ENCODE data around the gene RHBDD3.

Gene RHBDD3

DNA sequence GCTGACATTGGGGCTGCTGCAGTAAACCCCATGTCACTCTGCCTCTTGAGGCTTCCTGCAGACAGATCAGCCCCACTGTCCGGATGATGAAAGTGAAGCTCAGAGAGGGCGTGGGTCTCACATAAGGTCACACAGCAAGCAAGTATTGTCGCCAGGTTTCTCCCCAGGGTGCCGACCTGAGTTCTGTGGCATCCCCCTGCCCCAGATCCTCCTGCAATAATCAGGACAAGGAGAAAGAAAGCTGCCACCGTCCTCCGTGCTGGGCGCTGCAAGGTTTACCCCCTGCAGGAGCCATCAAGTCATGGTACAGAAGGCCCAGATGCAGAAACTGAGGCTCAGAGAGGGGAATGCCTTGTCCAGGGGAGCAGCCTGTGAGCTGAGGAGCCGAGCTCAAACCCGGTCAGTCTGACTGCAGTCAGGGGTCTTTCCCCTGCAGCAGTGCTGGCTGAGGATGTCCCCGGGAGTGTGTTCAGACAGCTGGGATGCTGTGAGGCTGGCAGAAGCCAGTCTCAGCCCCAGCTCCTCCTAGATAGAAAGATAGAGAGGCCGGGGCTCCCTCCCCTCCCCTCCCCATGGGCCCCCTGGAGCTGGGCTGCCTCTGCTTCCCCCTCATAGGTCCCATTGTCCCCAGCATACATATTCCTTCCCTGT, 48.9 kb downstream of the RHBDD3 start:
- peak; percentile 22 for DNase-seq (ENCODE audit: low spot score)

DNA sequence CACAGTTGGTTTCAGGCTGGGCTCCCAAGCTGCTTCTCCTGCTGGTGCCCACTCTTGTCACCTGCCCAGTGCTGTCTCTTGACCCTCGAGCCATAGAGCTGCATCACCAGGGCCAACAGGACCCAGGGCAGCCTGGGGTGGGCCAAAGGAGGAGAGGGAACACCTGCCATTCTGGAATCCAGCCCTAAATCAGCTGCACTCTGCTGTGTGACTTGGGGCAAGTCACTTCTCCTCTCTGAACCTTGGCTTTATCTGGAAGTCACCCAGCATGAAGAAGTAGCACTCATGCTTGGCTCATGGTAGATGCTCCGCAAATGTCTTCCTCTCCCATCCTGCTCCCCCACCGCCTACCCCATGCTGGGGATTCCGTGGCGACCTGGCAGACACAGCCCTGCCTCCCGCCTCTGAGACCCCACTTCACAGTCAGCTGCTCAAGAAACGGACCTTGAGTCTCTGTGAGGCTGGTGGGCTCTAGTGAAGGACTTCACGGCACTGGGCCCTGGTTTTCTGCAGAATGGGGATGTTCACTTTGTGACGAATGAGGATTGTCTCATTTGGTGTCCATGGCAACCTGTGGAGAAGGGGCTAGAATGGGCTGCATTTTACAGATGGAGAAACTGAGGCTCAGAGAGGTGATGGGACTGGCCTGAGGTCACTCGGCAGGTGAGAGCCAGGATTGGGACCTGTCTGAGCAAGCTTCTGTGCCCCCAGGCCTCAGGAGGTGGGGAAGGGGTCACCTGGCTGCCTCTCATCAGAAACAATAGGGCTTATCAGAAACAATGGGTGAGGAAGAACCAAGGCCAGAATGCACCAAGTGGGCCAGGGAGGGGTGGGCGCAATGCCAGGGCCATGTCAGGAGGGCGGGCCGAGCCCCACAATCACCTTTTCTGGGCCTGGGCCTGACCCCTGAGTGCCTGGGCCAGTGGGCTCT, 49.7 kb downstream of the RHBDD3 start:
- DNase-seq (ENCODE audit: low spot score) = peak; percentile 29

- DNase-seq (ENCODE audit: low spot score) = peak; percentile 26
These were observed 50.7 kb downstream of the RHBDD3 start for GRCh38 chr22:29216873-29217666.

- peak; percentile 24 for DNase-seq (ENCODE audit: low spot score)
These were observed 51.5 kb downstream of the RHBDD3 start for GRCh38 chr22:29216011-29216872.

- peak; percentile 27 for DNase-seq (ENCODE audit: low spot score)
These were observed 52.5 kb downstream of the RHBDD3 start for GRCh38 chr22:29215012-29215860.

GRCh38 chr22:29214232-29214631, 53.5 kb downstream of the RHBDD3 start:
- peak; percentile 17 for DNase-seq (ENCODE audit: low spot score)

- DNase-seq (ENCODE audit: low spot score) = no peak
These were observed 54.3 kb downstream of the RHBDD3 start for GRCh38 chr22:29213493-29213892.

DNA sequence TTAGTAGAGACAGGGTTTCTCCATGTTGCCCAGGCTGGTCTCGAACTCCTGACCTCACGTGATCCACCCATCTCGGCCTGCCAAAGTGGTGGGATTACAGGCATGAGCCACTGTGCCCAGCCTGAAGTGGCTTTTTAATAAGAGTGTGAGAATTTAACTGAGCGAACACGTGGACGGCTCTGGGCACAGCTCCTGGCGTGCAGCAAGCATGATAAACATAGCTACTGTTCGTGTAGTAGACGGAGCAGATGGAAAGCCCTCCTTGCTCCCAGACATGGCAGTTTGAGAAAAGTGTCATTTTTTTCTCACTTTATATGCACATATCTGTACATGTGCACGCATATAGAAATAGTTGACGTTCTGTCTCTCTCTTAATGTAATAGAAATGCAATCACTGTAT, 55.0 kb downstream of the RHBDD3 start:
- no peak for DNase-seq (ENCODE audit: low spot score)

- no peak for DNase-seq (ENCODE audit: low spot score)
These were observed 56.3 kb downstream of the RHBDD3 start for GRCh38 chr22:29211466-29211865.

GRCh38 chr22:29211066-29211465, 56.7 kb downstream of the RHBDD3 start:
- DNase-seq (ENCODE audit: low spot score) = no peak

Measured in D341Med (cell line).